Brain microvascular endothelial cell (primary cell): Measurements from ENCODE around the gene BICRAL.

ENCODE experiments used
- DNase-seq: peaks from one replicate; pipeline ENCODE4 v3.0.0-alpha.2; 2020
- H3K27ac ChIP-seq: fragments of 250-450 bp; sonication (Bioruptor Pico); 2 replicates; pipeline ENCODE4 v1.5.1; 2020; ENCODE audit warnings: mild to moderate bottlenecking, moderate library complexity
- H3K27me3 ChIP-seq: fragments of 250-450 bp; sonication (Bioruptor Pico); replicated peaks from 2 replicates; pipeline ENCODE4 v1.5.1; 2020; ENCODE audit warnings: mild to moderate bottlenecking
- H3K36me3 ChIP-seq: fragments of 250-450 bp; sonication (Bioruptor Pico); replicated peaks from 2 replicates; pipeline ENCODE4 v1.5.1; 2020; ENCODE audit warnings: mild to moderate bottlenecking
- H3K4me3 ChIP-seq: 2 replicates; pipeline ENCODE4 v1.5.1; 2011; ENCODE audit warnings: low read depth, mild to moderate bottlenecking, control low read depth, low read length, moderate library complexity
- in situ Hi-C: cut with HindIII; loops from 2 replicates; pipeline ENCODE4 v1.10.0; 2017; ENCODE audit warnings: low sequenced_read_pairs, low pct_ligation_motif_present
- TF ChIP-seq, protein P1 (sequence below): IDR thresholded peaks from 2 replicates; pipeline ENCODE4 v1.5.1; 2011; ENCODE audit warnings: low read depth, mild to moderate bottlenecking, moderate library complexity, low read length, control low read depth, inconsistent platforms; ENCODE audit errors: missing control alignments

The BICRAL gene

DNA sequence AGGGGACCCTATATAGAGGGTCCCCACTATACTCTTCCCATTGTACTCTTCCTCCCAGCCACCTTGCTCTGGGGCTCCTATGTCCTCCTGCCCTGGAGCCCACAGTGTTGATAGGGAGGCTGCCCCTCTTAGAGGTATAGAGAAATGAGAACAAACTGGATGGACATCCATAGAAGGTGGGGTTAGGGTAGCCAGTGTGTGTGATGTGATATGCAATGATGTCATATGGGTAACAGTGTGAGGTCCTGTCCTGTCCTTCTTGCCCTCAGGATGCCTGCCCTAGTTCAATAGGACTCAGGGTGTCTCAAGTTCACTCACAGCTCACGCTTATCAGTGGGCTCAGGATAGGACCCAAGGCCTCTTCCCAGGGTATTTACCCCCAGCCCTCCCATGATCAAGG lies 134.4 kb downstream of the BICRAL start:
- Histone ChIP-seq H3K36me3 (no peaks in the 10 kb centered on the region), H3K27ac (no peak overlapping the region), H3K4me3 (no peak overlapping the region), H3K27me3 (no peaks in the 10 kb centered on the region)
- in situ Hi-C loops, result no loop called here
- TF ChIP-seq, protein P1, sequence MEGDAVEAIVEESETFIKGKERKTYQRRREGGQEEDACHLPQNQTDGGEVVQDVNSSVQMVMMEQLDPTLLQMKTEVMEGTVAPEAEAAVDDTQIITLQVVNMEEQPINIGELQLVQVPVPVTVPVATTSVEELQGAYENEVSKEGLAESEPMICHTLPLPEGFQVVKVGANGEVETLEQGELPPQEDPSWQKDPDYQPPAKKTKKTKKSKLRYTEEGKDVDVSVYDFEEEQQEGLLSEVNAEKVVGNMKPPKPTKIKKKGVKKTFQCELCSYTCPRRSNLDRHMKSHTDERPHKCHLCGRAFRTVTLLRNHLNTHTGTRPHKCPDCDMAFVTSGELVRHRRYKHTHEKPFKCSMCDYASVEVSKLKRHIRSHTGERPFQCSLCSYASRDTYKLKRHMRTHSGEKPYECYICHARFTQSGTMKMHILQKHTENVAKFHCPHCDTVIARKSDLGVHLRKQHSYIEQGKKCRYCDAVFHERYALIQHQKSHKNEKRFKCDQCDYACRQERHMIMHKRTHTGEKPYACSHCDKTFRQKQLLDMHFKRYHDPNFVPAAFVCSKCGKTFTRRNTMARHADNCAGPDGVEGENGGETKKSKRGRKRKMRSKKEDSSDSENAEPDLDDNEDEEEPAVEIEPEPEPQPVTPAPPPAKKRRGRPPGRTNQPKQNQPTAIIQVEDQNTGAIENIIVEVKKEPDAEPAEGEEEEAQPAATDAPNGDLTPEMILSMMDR, result no peak
- no peak for DNase-seq
